ENCODE measurements around the gene ATP11A. TPM values are rescaled to one million over a fixed set of nuclear protein-coding genes. Genes with fewer than 3 reads are reported as not detected.
A peak's percentile ranks its signal among the peaks of the same experiment; 100 is the strongest.

ATP11A gene
- total and polyA plus RNA-seq, 4 donors = 18.0 to 24.7 (median 21.5) TPM

DNA sequence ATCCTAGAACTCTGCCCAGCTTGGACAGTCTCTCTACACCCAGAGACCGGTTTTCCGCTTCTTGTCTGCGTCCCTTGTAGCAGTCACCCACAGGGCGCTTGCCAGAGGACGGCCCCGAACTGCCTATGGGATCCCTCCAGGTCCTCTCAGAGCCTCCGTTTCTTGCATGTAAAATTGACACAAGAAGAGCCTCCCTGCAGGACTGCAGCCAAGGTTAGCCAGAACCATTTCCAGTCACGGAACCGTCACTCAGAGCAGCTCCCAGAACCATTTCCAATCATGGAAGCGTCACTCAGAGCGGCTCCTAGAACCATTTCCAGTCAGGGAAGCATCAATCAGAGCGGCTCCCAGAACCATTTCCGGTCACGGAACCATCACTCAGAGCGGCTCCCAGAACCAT, 65.5 kb downstream of the ATP11A start:
- H3K36me3 ChIP-seq (ENCODE audit: control insufficient read depth, insufficient read depth, low read length) = peaks cover 5% of the 10 kb centered on the region
- H3K9me3 ChIP-seq (ENCODE audit: control insufficient read depth, insufficient read depth, low read length) = no peaks in the 10 kb centered on the region
- 98% methylated on average over 15 of the region's 15 CpGs for WGBS (ENCODE audit: insufficient coverage)
- H3K4me1 ChIP-seq (ENCODE audit: control insufficient read depth, insufficient read depth, low read length) = peaks cover 36% of the 10 kb centered on the region
- no peak for DNase-seq (ENCODE audit: low read depth in 4 of 6, low spot score in 6 of 6)
- no peak overlapping the region for H3K27ac ChIP-seq (ENCODE audit: low read depth, low read length)
- H3K27me3 ChIP-seq (ENCODE audit: control insufficient read depth, insufficient read depth, low read length) = peaks cover 3% of the 10 kb centered on the region
- no peak overlapping the region for H3K4me3 ChIP-seq (ENCODE audit: low read depth, low read length)

DNA sequence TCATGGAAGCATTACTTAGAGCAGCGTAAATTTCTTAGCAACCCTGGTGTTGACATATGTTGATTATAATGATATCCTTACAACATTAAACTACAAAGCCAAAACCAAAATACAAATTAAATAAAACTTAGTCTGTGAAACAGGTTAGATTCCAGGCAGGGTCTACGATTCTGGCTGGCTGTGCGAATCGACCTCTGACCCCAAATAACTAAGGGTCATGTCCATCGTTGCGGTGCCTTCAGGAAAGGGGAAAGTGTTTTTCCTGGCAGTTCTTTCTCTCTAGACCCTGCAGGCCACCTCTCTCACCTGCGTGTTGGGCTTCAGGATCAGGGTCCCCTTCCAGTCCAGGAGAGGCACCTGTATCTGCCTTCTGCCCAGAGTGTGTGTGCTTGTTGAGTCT, 66.2 kb downstream of the ATP11A start:
- Histone ChIP-seq H3K27me3 (ENCODE audit: control insufficient read depth, insufficient read depth, low read length) (no peaks in the 10 kb centered on the region), H3K27ac (ENCODE audit: low read depth, low read length) (peak overlapping the region; percentile 82), H3K36me3 (ENCODE audit: control insufficient read depth, insufficient read depth, low read length) (peaks cover 5% of the 10 kb centered on the region), H3K4me1 (ENCODE audit: control insufficient read depth, insufficient read depth, low read length) (peaks cover 36% of the 10 kb centered on the region), H3K4me3 (ENCODE audit: low read depth, low read length) (no peak overlapping the region), H3K9me3 (ENCODE audit: control insufficient read depth, insufficient read depth, low read length) (no peaks in the 10 kb centered on the region)
- no peak for DNase-seq (ENCODE audit: low read depth in 4 of 6, low spot score in 6 of 6)
- WGBS (ENCODE audit: insufficient coverage) = 76% methylated on average over 4 of the region's 7 CpGs

DNA sequence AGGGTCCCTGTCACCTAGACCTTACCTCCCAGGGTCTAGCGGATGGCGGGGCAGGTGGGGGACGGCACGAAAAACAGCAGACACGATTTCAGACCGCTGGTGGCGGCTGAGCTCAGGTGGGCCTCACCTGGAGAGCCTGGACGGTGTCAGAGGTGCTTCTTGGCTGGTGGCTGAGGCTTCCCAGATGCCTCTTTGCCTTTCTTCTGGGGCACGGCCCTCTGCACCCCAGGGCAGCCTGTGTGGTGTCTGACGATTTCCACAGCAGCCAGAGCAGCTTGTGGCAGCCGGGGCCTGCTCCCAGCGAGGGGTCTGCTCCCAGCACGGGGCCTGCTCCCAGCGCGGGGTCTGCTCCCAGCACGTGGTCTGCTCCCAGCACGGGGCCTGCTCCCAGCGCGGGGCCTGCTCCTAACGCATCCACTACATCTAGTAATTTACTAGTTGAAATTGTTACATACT, 66.7 kb downstream of the ATP11A start:
- peaks cover 36% of the 10 kb centered on the region for H3K4me1 ChIP-seq (ENCODE audit: control insufficient read depth, insufficient read depth, low read length)
- 77% methylated on average over 12 of the region's 20 CpGs for WGBS (ENCODE audit: insufficient coverage)
- peaks cover 5% of the 10 kb centered on the region for H3K36me3 ChIP-seq (ENCODE audit: control insufficient read depth, insufficient read depth, low read length)
- H3K27ac ChIP-seq (ENCODE audit: low read depth, low read length) = peak overlapping the region; percentile 82
- H3K4me3 ChIP-seq (ENCODE audit: low read depth, low read length) = no peak overlapping the region
- no peak for DNase-seq (ENCODE audit: low read depth in 4 of 6, low spot score in 6 of 6)
- H3K27me3 ChIP-seq (ENCODE audit: control insufficient read depth, insufficient read depth, low read length) = no peaks in the 10 kb centered on the region
- H3K9me3 ChIP-seq (ENCODE audit: control insufficient read depth, insufficient read depth, low read length) = no peaks in the 10 kb centered on the region

DNA sequence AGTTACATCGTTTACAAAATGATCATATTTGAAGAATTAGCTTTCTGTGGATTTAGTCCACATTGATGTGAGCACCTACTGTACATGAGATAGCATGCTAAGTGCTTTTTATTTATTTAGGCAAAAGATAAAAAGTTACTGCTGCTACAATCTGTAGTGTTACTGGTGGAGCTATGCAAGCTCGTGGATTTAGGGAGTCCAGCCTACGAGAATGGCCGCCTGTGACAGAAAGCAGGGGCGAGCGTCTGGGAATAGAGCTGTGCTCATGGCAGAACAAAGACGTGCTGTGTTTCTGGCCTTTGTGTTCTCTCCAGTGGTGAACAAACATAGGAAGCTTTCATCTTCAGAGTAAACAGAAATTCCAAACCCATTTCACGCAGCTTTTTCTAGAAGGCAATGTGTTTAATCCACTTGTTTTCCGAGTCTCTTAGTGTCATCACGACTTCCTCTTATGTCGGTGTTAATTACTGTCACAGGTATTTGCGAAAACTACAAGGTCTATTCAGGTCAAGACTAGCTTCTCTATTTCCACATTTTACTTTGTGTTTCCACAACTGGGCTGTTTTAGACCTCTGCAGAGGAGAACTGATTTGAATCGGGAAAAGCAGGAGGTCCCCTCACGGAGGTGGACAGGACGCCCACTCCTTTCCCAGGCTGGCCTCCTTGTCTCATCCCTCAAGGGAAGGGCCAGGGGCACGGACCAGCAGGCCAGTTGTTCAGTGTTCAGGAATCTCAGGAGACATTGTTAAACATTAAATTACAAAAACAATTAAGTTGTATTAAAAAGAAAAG, 67.3 kb downstream of the ATP11A start:
- 24% methylated on average over 12 of the region's 16 CpGs for WGBS (ENCODE audit: insufficient coverage)
- Histone ChIP-seq H3K4me3 (ENCODE audit: low read depth, low read length) (no peak overlapping the region), H3K27me3 (ENCODE audit: control insufficient read depth, insufficient read depth, low read length) (no peaks in the 10 kb centered on the region), H3K4me1 (ENCODE audit: control insufficient read depth, insufficient read depth, low read length) (peaks cover 41% of the 10 kb centered on the region), H3K27ac (ENCODE audit: low read depth, low read length) (peak overlapping the region; percentile 82), H3K9me3 (ENCODE audit: control insufficient read depth, insufficient read depth, low read length) (no peaks in the 10 kb centered on the region), H3K36me3 (ENCODE audit: control insufficient read depth, insufficient read depth, low read length) (peaks cover 5% of the 10 kb centered on the region)
- DNase-seq (ENCODE audit: low read depth in 4 of 6, low spot score in 6 of 6) = peak in 5 of 6 donors; percentile 32 to 87 (median 43)

DNA sequence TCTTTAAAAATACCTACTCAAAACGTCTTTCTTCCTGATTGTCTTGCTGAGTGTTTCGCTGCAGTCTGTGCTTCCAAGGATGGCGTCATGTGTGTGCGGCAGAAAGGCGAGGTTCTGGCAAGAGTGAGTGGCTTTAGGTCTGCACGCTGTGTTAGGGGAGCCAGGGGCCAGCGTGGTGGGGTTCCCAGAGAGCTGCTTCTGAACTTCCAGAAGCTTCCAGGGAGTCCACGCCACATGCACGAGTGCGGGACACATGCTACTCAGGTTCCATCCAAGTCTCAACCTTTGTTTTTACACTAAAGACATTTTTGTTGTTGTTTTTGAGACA, 67.9 kb downstream of the ATP11A start:
- no peaks in the 10 kb centered on the region for H3K9me3 ChIP-seq (ENCODE audit: control insufficient read depth, insufficient read depth, low read length)
- H3K4me3 ChIP-seq (ENCODE audit: low read depth, low read length) = no peak overlapping the region
- peak overlapping the region; percentile 82 for H3K27ac ChIP-seq (ENCODE audit: low read depth, low read length)
- DNase-seq (ENCODE audit: low read depth in 4 of 6, low spot score in 6 of 6) = peak in 1 of 6 donors; percentile 43
- H3K36me3 ChIP-seq (ENCODE audit: control insufficient read depth, insufficient read depth, low read length) = peaks cover 7% of the 10 kb centered on the region
- H3K27me3 ChIP-seq (ENCODE audit: control insufficient read depth, insufficient read depth, low read length) = no peaks in the 10 kb centered on the region
- WGBS (ENCODE audit: insufficient coverage) = 79% methylated on average over 7 of the region's 10 CpGs
- H3K4me1 ChIP-seq (ENCODE audit: control insufficient read depth, insufficient read depth, low read length) = peaks cover 40% of the 10 kb centered on the region

DNA sequence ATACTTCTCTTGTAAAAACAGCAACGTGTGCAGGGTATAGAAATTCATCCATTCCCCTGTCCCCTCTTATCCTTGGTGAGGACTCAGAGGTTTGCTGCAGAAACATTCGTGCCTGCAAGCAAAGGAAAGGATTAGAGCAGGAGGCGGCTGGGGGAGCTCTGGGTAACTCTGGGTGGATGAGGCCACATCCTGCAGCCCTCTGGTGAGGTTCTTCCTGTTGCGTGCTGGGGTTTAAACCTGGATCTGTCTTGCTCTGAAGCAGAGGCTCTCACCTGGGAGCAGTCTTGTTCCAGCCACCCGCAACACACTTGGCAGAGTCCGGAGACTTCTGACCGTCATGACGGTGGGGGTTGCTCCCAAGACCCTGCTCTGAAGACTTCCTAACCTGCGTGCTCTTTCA, 69.2 kb downstream of the ATP11A start:
- H3K4me3 ChIP-seq (ENCODE audit: low read depth, low read length) = no peak overlapping the region
- H3K27ac ChIP-seq (ENCODE audit: low read depth, low read length) = no peak overlapping the region
- no peaks in the 10 kb centered on the region for H3K27me3 ChIP-seq (ENCODE audit: control insufficient read depth, insufficient read depth, low read length)
- no peaks in the 10 kb centered on the region for H3K9me3 ChIP-seq (ENCODE audit: control insufficient read depth, insufficient read depth, low read length)
- DNase-seq (ENCODE audit: low read depth in 4 of 6, low spot score in 6 of 6) = no peak
- H3K36me3 ChIP-seq (ENCODE audit: control insufficient read depth, insufficient read depth, low read length) = peaks cover 8% of the 10 kb centered on the region
- 95% methylated on average over 8 of the region's 9 CpGs for WGBS (ENCODE audit: insufficient coverage)
- H3K4me1 ChIP-seq (ENCODE audit: control insufficient read depth, insufficient read depth, low read length) = peaks cover 29% of the 10 kb centered on the region

DNA sequence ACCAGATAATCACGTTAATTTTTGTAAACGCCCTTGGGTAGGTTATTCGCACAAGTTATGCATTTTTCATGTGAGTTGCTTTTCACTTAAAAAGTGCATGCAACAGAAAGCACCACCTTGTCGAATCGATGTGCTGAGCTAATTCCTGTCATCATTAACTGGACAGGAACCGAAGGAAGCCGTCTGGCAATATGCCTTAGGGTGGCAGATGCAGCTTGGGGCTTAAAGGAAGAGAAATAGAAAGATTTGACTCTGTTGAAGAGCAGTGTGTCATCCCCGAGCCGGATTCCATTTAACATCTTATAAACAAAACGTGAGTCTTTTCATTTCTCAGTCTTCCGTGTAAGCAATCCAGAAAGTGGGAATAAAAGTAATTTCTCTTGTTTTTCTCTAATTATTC, 70.0 kb downstream of the ATP11A start:
- Histone ChIP-seq H3K27me3 (ENCODE audit: control insufficient read depth, insufficient read depth, low read length) (no peaks in the 10 kb centered on the region), H3K27ac (ENCODE audit: low read depth, low read length) (no peak overlapping the region), H3K4me3 (ENCODE audit: low read depth, low read length) (no peak overlapping the region), H3K36me3 (ENCODE audit: control insufficient read depth, insufficient read depth, low read length) (peaks cover 4% of the 10 kb centered on the region), H3K4me1 (ENCODE audit: control insufficient read depth, insufficient read depth, low read length) (peaks cover 24% of the 10 kb centered on the region), H3K9me3 (ENCODE audit: control insufficient read depth, insufficient read depth, low read length) (no peaks in the 10 kb centered on the region)
- WGBS (ENCODE audit: insufficient coverage) = 85% methylated on average over 3 of the region's 11 CpGs
- DNase-seq (ENCODE audit: low read depth in 4 of 6, low spot score in 6 of 6) = no peak

DNA sequence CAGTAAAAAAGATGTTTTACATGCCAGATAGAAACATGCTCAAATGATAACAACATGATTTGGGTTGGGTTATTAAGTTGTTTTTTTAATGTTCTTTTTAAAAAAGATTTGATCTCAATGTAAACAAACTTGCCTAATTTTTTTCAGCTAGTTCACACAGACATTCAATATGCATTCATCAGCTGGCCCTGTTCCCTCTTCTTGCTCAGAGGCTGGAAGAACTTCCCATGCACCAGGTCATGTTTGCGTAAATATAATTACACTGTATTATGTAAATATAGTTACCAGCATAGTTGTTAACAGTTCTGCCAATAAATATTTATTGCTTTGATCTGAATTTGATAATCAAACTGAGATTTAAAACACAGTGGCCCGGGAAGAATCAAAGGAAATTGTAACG, 70.6 kb downstream of the ATP11A start:
- no peak overlapping the region for H3K4me3 ChIP-seq (ENCODE audit: low read depth, low read length)
- WGBS (ENCODE audit: insufficient coverage) = no CpG with 5 or more reads among the region's 3 CpGs
- DNase-seq (ENCODE audit: low read depth in 4 of 6, low spot score in 6 of 6) = no peak

DNA sequence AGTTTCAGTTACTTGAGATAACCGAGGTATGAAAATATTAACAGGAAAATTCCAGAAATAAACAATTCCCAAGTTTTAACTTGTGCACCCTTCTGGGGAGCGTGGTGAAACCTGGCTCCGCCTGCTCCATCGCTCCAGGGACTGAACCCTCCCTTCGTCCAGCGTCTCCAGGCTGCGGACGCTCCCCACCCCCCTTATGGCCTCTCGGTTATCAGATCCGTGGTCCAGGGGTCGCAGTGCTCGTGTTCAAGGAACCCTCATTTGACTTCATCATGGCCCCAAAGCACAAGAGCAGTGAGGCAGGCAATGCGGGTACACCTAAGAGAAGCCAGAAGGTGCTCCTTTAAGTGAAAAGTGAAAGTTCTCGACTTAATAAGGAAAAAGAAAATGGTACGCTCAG, 71.1 kb downstream of the ATP11A start:
- no peak for DNase-seq (ENCODE audit: low read depth in 4 of 6, low spot score in 6 of 6)
- no peak overlapping the region for H3K4me3 ChIP-seq (ENCODE audit: low read depth, low read length)
- 76% methylated on average over 10 of the region's 15 CpGs for WGBS (ENCODE audit: insufficient coverage)
- H3K27ac ChIP-seq (ENCODE audit: low read depth, low read length) = no peak overlapping the region
- peaks cover 28% of the 10 kb centered on the region for H3K4me1 ChIP-seq (ENCODE audit: control insufficient read depth, insufficient read depth, low read length)
- H3K27me3 ChIP-seq (ENCODE audit: control insufficient read depth, insufficient read depth, low read length) = no peaks in the 10 kb centered on the region
- H3K9me3 ChIP-seq (ENCODE audit: control insufficient read depth, insufficient read depth, low read length) = no peaks in the 10 kb centered on the region
- H3K36me3 ChIP-seq (ENCODE audit: control insufficient read depth, insufficient read depth, low read length) = peaks cover 8% of the 10 kb centered on the region

More for the DNA sequence above, 70.6 kb downstream of the ATP11A start:
- H3K36me3 ChIP-seq (ENCODE audit: control insufficient read depth, insufficient read depth, low read length) = peaks cover 8% of the 10 kb centered on the region
- peaks cover 28% of the 10 kb centered on the region for H3K4me1 ChIP-seq (ENCODE audit: control insufficient read depth, insufficient read depth, low read length)
- no peaks in the 10 kb centered on the region for H3K9me3 ChIP-seq (ENCODE audit: control insufficient read depth, insufficient read depth, low read length)
- H3K27me3 ChIP-seq (ENCODE audit: control insufficient read depth, insufficient read depth, low read length) = no peaks in the 10 kb centered on the region
- H3K27ac ChIP-seq (ENCODE audit: low read depth, low read length) = no peak overlapping the region
